ENCODE measurements around the gene CCDC142.

CCDC142 gene

GRCh38 chr2:74525717-74526648 lies 43.2 kb upstream of the CCDC142 start, which contains the start of gene DQX1:
DQX1 (minus strand) TSS chr2:74526231; CDS start chr2:74525729, 502 bp downstream.
- peaks cover 24% of the 10 kb centered on the region for H3K4me1 ChIP-seq
- no peak within 1 kb of the TSS for H3K4me3 ChIP-seq
- peaks cover 14% of the 10 kb centered on the region for H4K20me1 ChIP-seq
- H3K27ac ChIP-seq = no peak within 1 kb of the TSS
- no peak for TF ChIP-seq Cebpa-rat (IDR thresholded peaks at IDR 0.05)
- no peaks in the 10 kb centered on the region; the same call in 1 of the 2 replicates for H3K27me3 ChIP-seq
- H3K36me3 ChIP-seq = peaks cover 31% of the 10 kb centered on the region
- H3K9me3 ChIP-seq = no peaks in the 10 kb centered on the region
- no peak within 1 kb of the TSS for H3K9ac ChIP-seq
- 0 out of 2 replicates have a peak within 1 kb of the TSS, but pooled peaks have one; percentile 8 for H3K4me2 ChIP-seq

- Histone ChIP-seq H3K4me1 (peaks cover 20% of the 10 kb centered on the region), H4K20me1 (peaks cover 12% of the 10 kb centered on the region), H3K36me3 (peaks cover 31% of the 10 kb centered on the region), H3K4me3 (no peak overlapping the region), H3K9ac (no peak overlapping the region), H3K27ac (no peak overlapping the region), H3K9me3 (no peaks in the 10 kb centered on the region), H3K4me2 (no peak overlapping the region), H3K27me3 (peaks cover 7% of the 10 kb centered on the region)
- TF ChIP-seq Cebpa-rat (IDR thresholded peaks at IDR 0.05) = no peak
Observed at GRCh38 chr2:74524955-74525716, 42.3 kb upstream of the CCDC142 start.

GRCh38 chr2:74524005-74524404 lies 41.2 kb upstream of the CCDC142 start:
- no peak for TF ChIP-seq Cebpa-rat (IDR thresholded peaks at IDR 0.05)
- Histone ChIP-seq H3K9ac (no peak overlapping the region), H3K4me3 (no peak overlapping the region), H3K27me3 (peaks cover 18% of the 10 kb centered on the region), H3K9me3 (no peaks in the 10 kb centered on the region), H3K36me3 (peaks cover 31% of the 10 kb centered on the region), H4K20me1 (peaks cover 11% of the 10 kb centered on the region), H3K4me2 (no peak overlapping the region), H3K27ac (no peak overlapping the region), H3K4me1 (peaks cover 20% of the 10 kb centered on the region)

- no peaks in the 10 kb centered on the region for H3K9me3 ChIP-seq
- peaks cover 33% of the 10 kb centered on the region for H3K27me3 ChIP-seq
- no peak overlapping the region for H3K9ac ChIP-seq
- H4K20me1 ChIP-seq = no peaks in the 10 kb centered on the region; the same call in 1 of the 2 replicates
- peaks cover 5% of the 10 kb centered on the region for H3K4me1 ChIP-seq
- H3K36me3 ChIP-seq = peaks cover 23% of the 10 kb centered on the region
- no peak for TF ChIP-seq Cebpa-rat (IDR thresholded peaks at IDR 0.05)
- no peak overlapping the region for H3K4me2 ChIP-seq
- H3K4me3 ChIP-seq = no peak overlapping the region
- no peak overlapping the region for H3K27ac ChIP-seq
Observed at GRCh38 chr2:74522516-74522915, 39.7 kb upstream of the CCDC142 start.

- H3K9me3 ChIP-seq = peaks cover 27% of the 10 kb centered on the region; the same call in 1 of the 2 replicates
- H3K27ac ChIP-seq = no peak overlapping the region
- H3K4me3 ChIP-seq = no peak overlapping the region
- no peak overlapping the region for H3K9ac ChIP-seq
- H3K36me3 ChIP-seq = no peaks in the 10 kb centered on the region
- peaks cover 92% of the 10 kb centered on the region for H3K27me3 ChIP-seq
- peaks cover 16% of the 10 kb centered on the region for H3K4me1 ChIP-seq
- H4K20me1 ChIP-seq = peaks cover 39% of the 10 kb centered on the region
- no peak overlapping the region for H3K4me2 ChIP-seq
- no peak for TF ChIP-seq Cebpa-rat (IDR thresholded peaks at IDR 0.05)
Observed at GRCh38 chr2:74516650-74517049, 33.9 kb upstream of the CCDC142 start.

- Histone ChIP-seq H3K4me2 (no peak overlapping the region), H3K27me3 (peaks cover 97% of the 10 kb centered on the region)
- no peak for TF ChIP-seq Cebpa-rat (IDR thresholded peaks at IDR 0.05)
Observed at GRCh38 chr2:74515981-74516633, 33.3 kb upstream of the CCDC142 start.

GRCh38 chr2:74515271-74515980 lies 32.6 kb upstream of the CCDC142 start:
- Histone ChIP-seq H3K9me3 (peaks cover 27% of the 10 kb centered on the region; the same call in 1 of the 2 replicates), H4K20me1 (peaks cover 39% of the 10 kb centered on the region), H3K4me3 (0 out of 2 replicates have a peak overlapping the region, but pooled peaks have one; percentile 41), H3K4me1 (peaks cover 16% of the 10 kb centered on the region), H3K27me3 (peaks cover 100% of the 10 kb centered on the region), H3K36me3 (no peaks in the 10 kb centered on the region), H3K27ac (no peak overlapping the region), H3K9ac (no peak overlapping the region), H3K4me2 (peak overlapping the region; percentile 47; the same call in 1 of the 2 replicates)
- no peak for TF ChIP-seq Cebpa-rat (IDR thresholded peaks at IDR 0.05)

More at GRCh38 chr2:74515981-74516633, 33.3 kb upstream of the CCDC142 start:
- Histone ChIP-seq H3K4me3 (no peak overlapping the region), H3K9ac (no peak overlapping the region), H3K27ac (no peak overlapping the region), H3K9me3 (peaks cover 27% of the 10 kb centered on the region; the same call in 1 of the 2 replicates), H3K36me3 (no peaks in the 10 kb centered on the region), H3K4me1 (peaks cover 16% of the 10 kb centered on the region), H4K20me1 (peaks cover 39% of the 10 kb centered on the region)

- H4K20me1 ChIP-seq = peaks cover 39% of the 10 kb centered on the region
- no peak within 1 kb of the TSS for H3K9ac ChIP-seq
- no peak within 1 kb of the TSS for H3K27ac ChIP-seq
- H3K36me3 ChIP-seq = no peaks in the 10 kb centered on the region
- H3K9me3 ChIP-seq = peaks cover 27% of the 10 kb centered on the region; the same call in 1 of the 2 replicates
- no peak for TF ChIP-seq Cebpa-rat (IDR thresholded peaks at IDR 0.05)
- peak within 1 kb of the TSS; percentile 47 for H3K4me2 ChIP-seq
- H3K4me3 ChIP-seq = peak within 1 kb of the TSS; percentile 41; the same call in 1 of the 2 replicates
- peaks cover 16% of the 10 kb centered on the region for H3K4me1 ChIP-seq
- H3K27me3 ChIP-seq = peaks cover 100% of the 10 kb centered on the region
Observed at GRCh38 chr2:74514368-74515270, 31.8 kb upstream of the CCDC142 start, which contains the start of gene TLX2. TLX2 (plus strand) TSS chr2:74514450; CDS start chr2:74514807, 357 bp downstream.
